Measurements from ENCODE around the gene RAB3C. TPM values are rescaled to one million over a fixed set of nuclear protein-coding genes. Genes with fewer than 3 reads are reported as not detected.
"Not testable (repeated sequence)": the region's sequence is repeated elsewhere in the genome, so short reads cannot be mapped to it uniquely, and the experiment has no call there.

The RAB3C gene, protein sequence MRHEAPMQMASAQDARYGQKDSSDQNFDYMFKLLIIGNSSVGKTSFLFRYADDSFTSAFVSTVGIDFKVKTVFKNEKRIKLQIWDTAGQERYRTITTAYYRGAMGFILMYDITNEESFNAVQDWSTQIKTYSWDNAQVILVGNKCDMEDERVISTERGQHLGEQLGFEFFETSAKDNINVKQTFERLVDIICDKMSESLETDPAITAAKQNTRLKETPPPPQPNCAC
- 2.5 TPM for total RNA-seq

DNA sequence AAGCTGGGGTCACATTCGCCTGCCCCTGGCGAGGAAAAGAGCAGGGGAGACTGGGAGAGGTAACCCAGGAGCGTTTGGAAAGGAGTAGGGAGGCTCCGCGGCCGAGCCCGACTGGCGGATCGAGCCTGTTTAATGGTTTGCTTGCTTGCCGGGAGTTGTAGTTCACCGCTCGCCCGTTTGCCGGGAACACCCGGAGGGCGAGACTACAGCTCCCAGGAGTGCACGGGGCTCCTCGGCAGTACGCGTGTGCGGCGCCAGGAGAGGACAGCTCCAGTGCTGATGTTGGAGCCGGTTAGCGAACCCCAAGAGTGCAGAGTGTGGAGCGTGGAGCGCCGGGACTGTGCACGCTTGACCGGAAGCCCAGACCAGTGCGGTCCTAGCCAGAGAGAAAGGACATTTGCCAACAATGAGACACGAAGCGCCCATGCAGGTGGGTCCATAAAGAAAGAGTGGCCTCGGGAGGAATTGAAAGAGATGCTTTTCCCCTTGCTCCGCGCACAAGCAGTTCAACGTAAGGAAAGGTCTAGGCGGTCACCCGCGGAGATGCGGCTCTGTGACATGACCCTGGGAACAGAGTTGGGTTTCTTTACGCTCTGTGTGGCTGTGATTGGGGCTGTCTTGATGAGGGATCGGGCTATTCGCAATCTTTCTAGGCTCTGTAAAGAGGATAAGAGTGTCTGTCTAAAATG, at the start of gene RAB3C:
TSS of gene RAB3C (plus strand) at position 273 of the 689 bp plus-strand sequence. CDS start at position 407, 134 bp downstream.
- no peaks in the 10 kb centered on the region for H3K27me3 ChIP-seq
- H3K36me3 ChIP-seq, result no peaks in the 10 kb centered on the region
- intact Hi-C loops (cut with DNase I), result loop anchor here (10.0 kb wide), 1 partner anchor 1572 kb away; no protein-coding TSS in a partner anchor
- H3K27ac ChIP-seq, result no peak within 1 kb of the TSS
- no peak for DNase-seq (ENCODE audit: extremely low spot score in 2 of 2)
- TF ChIP-seq, protein P1, sequence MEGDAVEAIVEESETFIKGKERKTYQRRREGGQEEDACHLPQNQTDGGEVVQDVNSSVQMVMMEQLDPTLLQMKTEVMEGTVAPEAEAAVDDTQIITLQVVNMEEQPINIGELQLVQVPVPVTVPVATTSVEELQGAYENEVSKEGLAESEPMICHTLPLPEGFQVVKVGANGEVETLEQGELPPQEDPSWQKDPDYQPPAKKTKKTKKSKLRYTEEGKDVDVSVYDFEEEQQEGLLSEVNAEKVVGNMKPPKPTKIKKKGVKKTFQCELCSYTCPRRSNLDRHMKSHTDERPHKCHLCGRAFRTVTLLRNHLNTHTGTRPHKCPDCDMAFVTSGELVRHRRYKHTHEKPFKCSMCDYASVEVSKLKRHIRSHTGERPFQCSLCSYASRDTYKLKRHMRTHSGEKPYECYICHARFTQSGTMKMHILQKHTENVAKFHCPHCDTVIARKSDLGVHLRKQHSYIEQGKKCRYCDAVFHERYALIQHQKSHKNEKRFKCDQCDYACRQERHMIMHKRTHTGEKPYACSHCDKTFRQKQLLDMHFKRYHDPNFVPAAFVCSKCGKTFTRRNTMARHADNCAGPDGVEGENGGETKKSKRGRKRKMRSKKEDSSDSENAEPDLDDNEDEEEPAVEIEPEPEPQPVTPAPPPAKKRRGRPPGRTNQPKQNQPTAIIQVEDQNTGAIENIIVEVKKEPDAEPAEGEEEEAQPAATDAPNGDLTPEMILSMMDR (IDR thresholded peaks at IDR 0.05), result no peak
- peak; percentile 41 to 42 for TF ChIP-seq POLR2AphosphoS5 (IDR thresholded peaks at IDR 0.05; ENCODE audit: insufficient read depth in 1 of 2, low read depth in 1 of 2)
- TF ChIP-seq POLR2A (IDR thresholded peaks at IDR 0.05), result no peak
- no peaks in the 10 kb centered on the region for H3K9me3 ChIP-seq
- H3K4me3 ChIP-seq, result peak within 1 kb of the TSS; percentile 24 to 40
- peaks cover 18% of the 10 kb centered on the region for H3K4me1 ChIP-seq

DNA sequence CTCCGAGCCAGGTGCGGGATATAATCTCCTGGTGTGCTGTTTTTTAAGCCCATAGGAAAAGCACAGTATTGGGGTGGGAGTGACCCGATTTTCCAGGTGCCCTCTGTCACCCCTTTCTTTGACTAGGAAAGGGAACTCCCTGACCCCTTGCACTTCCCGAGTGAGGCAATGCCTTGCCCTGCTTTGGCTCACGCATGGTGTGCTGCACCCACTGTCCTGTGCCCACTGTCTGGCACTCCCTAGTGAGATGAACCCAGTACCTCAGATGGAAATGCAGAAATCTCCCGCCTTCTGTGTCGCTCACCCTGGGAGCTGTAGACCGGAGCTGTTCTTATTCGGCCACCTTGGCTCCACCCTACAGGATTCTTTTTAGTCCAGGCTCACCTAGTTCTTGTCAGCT, 40.9 kb upstream of the RAB3C start:
- H3K27me3 ChIP-seq; H3K9me3 ChIP-seq; H3K27ac ChIP-seq; H3K4me3 ChIP-seq; DNase-seq (ENCODE audit: extremely low spot score in 2 of 2); H3K4me1 ChIP-seq; intact Hi-C loops (cut with DNase I); H3K36me3 ChIP-seq: not testable (repeated sequence)

DNA sequence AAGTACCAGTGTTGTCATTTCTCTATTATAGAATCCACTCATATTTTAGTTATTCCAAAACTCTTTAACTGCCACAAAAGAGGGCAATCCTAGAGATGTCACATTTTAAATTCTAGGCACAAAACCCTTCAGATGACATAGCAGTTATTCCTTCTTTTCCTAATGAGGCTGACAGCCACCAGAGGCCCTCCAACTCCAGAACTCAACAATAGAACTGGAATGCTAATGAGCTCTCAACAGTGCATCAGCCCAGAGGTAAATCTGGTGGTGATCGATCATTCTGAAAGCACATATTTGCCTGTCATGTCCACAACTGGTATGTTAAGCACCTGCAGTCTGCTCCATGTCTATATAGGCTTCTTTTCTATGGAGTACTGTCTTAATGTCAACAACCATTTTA, 40.2 kb upstream of the RAB3C start:
- intact Hi-C loops (cut with DNase I), result no loop called here
- Histone ChIP-seq H3K4me1 (no peaks in the 10 kb centered on the region), H3K9me3 (no peaks in the 10 kb centered on the region)

DNA sequence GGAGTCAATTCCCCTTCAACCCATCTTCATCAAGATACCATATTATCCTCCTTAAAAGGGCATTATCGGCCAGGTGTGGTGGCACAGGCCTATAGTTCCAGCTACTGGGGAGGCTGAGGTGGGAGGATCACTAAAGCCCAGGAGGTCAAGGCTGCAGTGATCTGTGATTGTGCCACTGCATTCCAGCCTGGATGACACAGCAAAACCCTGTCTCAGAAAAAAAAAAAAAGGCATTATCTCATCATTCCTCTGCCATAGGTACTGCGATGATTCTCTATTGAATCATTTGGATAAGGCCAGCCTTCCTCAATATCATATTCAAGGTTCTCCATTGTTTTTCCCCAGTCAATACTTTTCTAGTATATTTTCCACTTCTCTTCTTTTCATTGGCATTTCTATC, 39.2 kb upstream of the RAB3C start:
- Histone ChIP-seq H3K4me3 (no peak overlapping the region), H3K27me3 (no peaks in the 10 kb centered on the region), H3K4me1 (no peaks in the 10 kb centered on the region), H3K9me3 (no peaks in the 10 kb centered on the region), H3K27ac (no peak overlapping the region), H3K36me3 (no peaks in the 10 kb centered on the region)
- intact Hi-C loops (cut with DNase I), result no loop called here
- DNase-seq (ENCODE audit: extremely low spot score in 2 of 2), result no peak
- TF ChIP-seq POLR2AphosphoS5 (IDR thresholded peaks at IDR 0.05; ENCODE audit: insufficient read depth in 1 of 2, low read depth in 1 of 2) (no peak), POLR2A (IDR thresholded peaks at IDR 0.05) (no peak)
- TF ChIP-seq, protein P1 (IDR thresholded peaks at IDR 0.05), result no peak

More for the DNA sequence above, 40.2 kb upstream of the RAB3C start:
- Histone ChIP-seq H3K36me3 (no peaks in the 10 kb centered on the region), H3K27me3 (no peaks in the 10 kb centered on the region), H3K4me3 (no peak overlapping the region), H3K27ac (no peak overlapping the region)
- no peak for DNase-seq (ENCODE audit: extremely low spot score in 2 of 2)
- TF ChIP-seq POLR2A (IDR thresholded peaks at IDR 0.05) (no peak), POLR2AphosphoS5 (IDR thresholded peaks at IDR 0.05; ENCODE audit: insufficient read depth in 1 of 2, low read depth in 1 of 2) (no peak)
- TF ChIP-seq, protein P1 (IDR thresholded peaks at IDR 0.05), result no peak

DNA sequence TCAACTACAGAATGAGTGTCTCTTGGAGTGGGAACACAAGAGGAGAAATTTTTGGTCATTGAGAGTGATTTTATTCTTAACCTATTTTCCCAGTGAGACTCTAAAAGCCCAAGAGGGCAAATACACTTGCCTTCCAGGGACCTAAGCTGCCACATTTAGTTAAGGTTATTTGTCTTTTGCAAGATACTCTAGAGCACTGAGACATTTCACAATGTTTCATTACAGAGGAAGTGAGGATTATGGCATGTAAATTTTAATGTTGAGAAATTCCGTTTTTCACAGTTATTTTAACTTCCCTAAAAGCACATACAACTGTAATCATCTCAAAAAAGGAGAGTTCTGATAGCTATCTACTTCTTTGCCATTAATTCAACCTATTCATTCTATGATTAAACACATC, 38.7 kb upstream of the RAB3C start:
- Histone ChIP-seq H3K4me3 (no peak overlapping the region), H3K9me3 (no peaks in the 10 kb centered on the region), H3K27ac (no peak overlapping the region), H3K27me3 (no peaks in the 10 kb centered on the region), H3K36me3 (no peaks in the 10 kb centered on the region), H3K4me1 (no peaks in the 10 kb centered on the region)
- TF ChIP-seq POLR2A (IDR thresholded peaks at IDR 0.05) (no peak), POLR2AphosphoS5 (IDR thresholded peaks at IDR 0.05; ENCODE audit: insufficient read depth in 1 of 2, low read depth in 1 of 2) (no peak)
- TF ChIP-seq, protein P1 (IDR thresholded peaks at IDR 0.05), result no peak
- intact Hi-C loops (cut with DNase I), result no loop called here
- no peak for DNase-seq (ENCODE audit: extremely low spot score in 2 of 2)

Data from vagina (tissue), 2 donors.